M059J (cell line): ENCODE data around the gene NPAS2. TPM values are rescaled to one million over a fixed set of nuclear protein-coding genes. Genes with fewer than 3 reads are reported as not detected.
A peak's percentile ranks its signal among the peaks of the same experiment; 100 is the strongest.

Experiments used
- DNase-seq: peaks from one replicate; pipeline ENCODE4 v3.0.0-alpha.2; 2012; ENCODE audit warnings: low read depth
- total RNA-seq: library from RNA; depleted of rRNA; stranded (reverse); fragments of >200 nt; shearing (Covaris generic); gene quantifications from 2 replicates; pipeline ENCODE4 v1.2.3, GENCODE V29; 2014

Gene NPAS2
- total RNA-seq, 1 experiment from 2014 or later = 3.6 TPM

DNA sequence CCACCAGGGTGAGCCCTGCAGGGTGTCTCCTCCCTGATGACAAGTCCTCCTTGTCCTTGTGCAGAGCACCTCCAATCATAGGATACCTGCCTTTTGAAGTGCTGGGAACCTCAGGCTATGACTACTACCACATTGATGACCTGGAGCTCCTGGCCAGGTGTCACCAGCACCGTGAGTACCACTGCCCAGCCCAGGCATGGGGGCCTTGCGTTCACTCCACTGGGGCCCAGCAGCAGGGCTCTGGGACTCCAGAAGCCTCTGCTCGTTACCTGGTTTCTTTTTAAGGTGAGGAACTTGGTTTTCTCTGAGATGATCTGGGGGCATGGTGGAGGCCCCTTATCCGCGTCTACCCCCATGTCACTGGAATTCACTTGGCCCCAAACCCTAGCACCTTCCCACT lies 145.7 kb downstream of the NPAS2 start:
- no peak for DNase-seq

DNA sequence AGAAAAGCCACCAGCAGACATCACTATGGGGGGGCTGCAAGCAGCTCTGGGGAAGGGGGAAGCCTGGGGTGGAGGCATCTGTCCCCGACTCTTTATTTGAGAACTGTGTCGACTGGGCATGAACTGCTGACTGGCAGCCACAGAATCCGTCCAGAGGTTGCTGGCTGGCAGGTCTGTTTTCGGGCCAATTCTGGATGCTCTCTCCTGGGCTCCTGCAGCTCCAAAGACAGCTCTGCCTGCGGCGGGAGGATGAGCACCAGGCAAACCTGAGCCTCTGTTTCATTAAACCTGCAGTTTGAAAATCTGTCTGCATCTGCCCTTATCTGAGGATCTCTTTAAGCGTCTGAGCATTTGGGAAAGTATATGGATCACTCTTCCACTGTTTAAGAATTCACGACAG lies 147.8 kb downstream of the NPAS2 start:
- no peak for DNase-seq

DNA sequence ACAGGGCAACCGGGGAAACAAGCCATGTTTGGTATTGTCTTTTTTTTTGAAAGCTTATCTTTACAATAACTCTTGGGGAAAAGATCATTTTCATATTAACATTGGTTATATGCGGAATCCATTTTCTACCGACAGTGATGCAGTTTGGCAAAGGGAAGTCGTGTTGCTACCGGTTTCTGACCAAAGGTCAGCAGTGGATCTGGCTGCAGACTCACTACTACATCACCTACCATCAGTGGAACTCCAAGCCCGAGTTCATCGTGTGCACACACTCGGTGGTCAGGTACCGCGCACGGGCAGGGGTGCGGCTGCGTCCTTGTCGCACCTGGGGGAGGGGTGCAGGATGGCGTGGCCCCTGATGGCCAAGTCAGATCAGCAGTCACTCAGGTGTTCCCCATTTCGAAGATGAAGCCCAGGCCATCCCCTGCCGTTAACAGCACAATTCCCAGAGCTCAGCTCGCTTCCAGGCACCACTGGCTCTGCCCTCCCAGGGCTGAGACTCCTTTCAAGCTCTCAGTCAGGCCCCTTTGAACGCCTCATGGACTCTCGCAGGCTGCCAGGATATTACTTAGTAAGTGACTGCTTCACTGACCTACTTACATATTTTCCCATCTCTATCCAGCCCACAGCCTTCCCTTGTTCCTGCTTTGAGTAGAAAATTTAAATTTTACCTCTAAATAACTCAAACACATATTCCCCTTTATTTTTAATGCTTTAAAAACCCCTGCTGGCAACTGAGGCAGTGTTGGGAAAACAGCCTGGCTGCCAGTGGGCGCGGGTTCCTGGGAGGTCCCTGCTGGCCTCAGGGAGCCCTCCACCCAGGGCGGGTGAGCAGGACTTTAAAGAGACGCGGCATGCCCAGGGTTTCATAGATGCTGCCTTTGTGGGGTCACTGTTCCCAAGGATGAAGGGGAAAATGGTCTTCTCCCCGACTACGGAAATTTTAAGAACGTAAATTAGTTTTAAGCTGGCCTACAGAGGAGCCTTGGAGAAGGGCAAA lies 148.5 kb downstream of the NPAS2 start:
- DNase-seq = no peak

DNA sequence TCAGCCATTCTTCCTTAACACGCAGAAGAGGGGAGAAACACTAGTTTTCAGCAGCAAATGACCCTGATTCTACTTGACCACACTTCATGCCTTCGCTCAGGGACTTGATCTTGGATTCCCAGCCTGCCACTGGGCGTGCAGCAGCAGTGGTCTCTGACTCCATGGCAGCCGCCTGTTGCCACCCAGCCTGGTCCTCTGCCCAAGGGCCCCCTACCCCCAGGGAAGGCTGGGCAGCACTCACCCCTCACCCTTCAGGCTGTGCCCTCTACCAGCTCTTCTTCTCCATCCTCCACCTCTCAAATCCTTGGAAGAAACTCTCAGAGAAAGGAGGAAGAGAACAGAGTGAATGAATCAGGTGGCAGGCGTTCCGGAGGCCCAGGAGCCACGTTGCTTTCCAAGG lies 150.1 kb downstream of the NPAS2 start:
- no peak for DNase-seq

DNA sequence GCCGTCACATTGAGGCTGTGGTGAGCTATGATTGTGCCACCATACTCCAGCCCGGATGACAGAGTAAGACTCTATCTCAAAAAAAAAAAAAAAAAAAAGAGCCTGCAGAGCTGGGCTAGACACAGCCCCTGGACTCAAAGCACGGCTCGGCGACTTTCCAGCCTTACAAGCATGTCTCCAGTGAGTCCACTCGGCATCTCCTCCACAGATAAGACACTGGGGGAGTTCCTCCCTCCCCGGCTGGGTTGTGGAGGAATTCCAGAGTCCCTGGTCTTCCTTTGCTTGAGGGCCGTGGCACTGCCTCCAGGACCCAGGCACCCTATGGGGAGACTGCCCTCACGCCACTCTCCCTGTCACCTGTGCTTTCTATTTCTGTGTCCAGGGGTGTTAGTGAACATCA lies 151.3 kb downstream of the NPAS2 start:
- no peak for DNase-seq

DNA sequence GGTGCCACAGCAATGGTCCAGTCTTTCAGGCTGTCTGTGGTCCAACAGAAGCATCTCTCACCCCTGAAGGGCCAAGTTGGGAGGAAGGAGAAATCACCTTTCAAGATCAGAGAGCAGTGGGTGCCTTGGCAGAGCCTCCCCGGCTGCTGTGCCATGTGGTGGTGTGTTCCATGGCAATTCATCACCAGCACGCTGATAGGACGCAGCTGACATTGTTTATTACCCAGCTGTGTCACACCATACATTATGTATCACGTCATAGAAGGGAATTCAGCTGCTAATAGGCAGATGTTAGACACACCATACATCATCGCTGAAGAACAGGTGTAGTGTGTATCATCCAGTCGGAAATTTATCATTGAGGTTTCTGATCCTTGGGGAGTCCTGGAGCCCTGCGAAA lies 152.5 kb downstream of the NPAS2 start:
- DNase-seq = no peak

DNA sequence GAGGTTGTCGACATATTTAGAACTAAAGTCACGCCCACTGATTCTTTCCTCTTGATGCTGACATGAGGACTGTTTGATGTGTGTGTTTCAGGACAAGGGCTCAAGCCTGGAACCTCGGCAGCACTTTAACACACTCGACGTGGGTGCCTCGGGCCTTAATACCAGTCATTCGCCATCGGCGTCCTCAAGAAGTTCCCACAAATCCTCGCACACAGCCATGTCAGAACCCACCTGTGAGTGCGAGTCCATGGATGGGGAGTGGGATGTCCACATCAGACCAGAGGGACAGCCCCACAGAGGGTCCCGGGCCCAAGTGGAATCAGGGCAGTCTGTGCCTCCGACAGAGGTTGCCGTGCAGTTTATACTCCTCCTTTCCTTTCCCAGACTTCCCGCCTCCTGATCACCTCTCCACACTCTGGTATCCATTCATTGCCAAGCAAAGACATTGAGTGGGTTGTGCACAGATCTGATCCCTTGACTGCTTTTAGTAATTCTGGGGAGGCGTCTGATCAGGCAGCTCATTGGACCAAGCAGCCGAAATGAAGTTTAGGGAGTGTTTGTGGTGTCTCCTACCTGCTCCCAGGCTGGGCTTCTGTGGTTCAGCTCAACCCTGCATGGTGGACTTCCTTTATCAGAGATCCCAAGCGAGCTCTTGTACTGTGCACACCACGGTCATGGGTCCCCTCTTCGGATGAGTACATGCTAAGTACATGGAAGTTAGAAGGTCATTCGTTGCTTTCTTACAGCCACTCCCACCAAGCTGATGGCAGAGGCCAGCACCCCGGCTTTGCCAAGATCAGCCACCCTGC lies 155.0 kb downstream of the NPAS2 start:
- no peak for DNase-seq

DNA sequence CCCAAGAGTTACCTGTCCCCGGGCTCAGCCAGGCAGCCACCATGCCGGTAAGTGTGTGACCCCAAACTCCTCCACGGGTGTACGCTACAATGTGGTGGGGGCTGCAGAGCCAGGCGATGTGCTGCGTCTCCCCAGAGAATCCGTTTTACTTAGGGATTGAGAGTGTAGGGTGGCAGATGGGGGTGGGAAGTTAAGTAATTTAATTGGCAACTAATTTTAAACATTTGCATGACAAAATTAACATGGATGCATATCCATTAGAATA lies 155.5 kb downstream of the NPAS2 start:
- DNase-seq = no peak

DNA sequence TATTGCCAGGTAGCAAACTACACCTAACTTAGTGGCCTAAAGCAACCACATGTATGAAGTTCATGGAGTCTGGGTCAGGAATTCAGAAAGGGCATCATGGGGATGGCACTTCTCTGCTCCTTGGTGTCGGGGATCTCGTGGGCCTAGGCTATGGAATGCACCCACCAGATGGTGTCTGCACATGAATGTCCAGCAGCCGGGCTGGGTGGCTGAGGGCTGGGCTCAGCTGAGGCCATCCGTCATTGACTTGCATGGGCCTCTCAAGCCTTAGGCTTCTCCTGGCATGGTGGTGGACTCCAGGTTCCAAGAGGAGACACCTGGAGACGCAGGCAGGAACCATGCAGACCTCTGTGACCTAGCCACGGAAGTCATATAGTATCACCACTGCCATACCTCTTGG lies 156.1 kb downstream of the NPAS2 start:
- DNase-seq = no peak

DNA sequence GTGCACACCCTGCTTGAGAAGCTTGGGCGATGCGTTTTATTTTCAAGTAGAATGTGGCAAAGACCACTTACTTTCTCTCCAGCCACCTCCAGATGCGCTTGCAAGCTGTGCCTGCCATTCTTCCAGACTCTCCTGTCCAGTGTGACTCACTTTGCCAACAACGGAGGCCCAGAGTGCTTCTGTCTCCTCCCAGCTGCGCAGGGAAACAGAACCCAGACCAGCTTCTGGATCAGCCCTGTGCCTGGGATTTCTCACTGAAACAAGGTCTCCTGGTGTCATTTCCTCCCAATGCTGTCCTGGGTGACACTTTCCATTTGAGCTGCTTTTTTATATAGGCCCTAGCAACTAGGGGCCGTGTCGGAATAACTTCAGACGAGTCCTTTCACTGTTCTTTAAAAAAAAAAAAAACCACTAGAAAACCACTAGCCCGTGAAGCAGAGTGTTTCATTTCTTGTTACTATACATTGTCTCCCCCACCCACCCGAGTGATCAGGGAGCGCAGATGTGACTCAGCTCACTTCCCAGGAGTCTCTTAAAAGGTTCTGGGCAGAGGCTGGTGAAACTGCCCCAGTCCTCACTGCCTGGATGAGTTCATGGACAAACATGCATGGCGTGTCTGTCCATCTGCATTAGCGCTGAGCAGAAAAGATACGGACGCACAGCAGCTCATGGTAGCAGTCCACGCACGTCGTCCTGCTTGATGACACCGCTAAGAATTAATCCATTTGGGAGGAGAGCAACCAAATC lies 156.9 kb downstream of the NPAS2 start:
- DNase-seq = no peak

DNA sequence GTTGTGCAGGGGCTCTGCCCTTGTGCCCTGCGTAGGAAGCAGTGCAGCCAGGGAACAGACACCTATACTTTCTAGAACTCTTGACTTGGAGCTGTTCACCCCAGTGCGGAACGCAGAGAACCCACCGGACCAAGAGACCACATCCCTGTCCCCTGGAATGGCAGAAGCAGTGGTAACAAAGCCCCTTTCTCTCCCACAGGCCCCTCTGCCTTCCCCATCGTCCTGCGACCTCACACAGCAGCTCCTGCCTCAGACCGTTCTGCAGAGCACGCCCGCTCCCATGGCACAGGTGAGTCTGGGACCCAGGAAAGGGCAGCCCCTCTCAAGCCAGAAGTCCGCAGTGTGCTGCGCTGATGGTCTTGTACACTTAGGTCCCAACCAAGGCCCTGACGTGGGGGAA lies 157.6 kb downstream of the NPAS2 start:
- no peak for DNase-seq

DNA sequence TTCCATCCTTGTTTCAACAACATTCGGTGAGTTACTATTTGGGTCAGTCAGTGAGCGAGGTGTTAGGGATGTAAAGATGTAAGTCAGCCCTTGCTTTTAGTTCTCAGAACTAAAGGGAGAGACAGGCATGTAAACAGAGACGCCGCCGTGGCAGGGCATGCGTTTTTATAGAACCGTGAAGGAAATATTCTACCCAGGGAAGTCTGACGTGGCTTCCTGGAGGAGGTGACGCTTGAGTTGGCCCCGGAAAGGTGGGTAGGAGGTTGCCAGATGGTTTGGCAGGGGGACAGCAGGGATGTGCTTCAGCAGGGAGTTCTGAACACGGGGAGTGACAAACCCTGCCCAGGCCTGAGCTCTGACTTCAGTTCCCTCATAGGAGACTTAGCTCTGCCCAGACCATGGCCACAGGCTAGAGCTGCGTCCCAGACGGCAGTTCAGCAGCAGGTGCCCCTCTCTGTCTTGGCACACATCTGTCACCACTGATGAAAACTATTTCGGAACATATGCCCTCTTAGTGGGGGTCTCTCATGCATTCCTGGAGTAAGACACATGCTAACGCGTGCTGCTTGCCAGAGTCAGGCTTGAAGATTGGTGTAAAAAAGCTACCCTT lies 158.7 kb downstream of the NPAS2 start:
- DNase-seq = no peak

DNA sequence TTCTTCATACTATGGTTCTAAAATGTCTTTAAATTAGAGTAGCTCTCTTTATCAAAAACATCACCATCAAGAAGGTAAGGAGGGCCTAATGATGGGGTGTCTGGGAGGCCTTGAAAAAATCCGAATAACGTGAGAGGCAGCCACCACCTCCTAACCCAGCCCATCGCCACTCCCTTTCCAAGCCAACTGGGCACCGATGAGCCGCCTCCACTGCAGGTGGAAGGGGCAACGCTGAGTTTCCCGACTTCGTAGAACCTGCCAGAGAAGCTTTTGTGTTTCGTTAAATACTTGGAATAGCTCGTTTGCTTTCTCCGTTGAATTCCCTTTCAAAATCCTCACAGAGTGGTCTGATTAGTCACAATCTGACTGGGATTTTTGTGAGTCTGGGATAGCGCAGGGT lies 160.1 kb downstream of the NPAS2 start:
- DNase-seq = no peak

DNA sequence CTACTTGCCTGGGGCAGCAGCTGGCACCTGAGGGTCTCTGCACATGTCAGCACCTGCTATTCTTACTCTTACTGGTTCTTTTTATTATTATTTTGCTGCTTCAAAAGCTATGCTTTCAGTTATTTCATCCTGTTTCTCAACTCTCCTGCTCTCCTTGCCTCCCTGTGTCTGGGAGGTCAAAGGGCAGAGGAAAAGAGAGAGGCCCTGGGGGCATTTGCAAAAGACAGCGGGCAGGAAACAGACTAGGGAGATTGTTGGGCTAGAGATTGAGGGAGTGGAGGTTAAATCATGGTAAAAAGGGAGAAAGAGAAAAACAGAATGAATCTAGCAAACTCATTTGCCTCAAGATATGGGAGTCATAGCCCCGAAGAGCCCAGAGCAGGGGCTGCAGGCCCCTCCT lies 161.1 kb downstream of the NPAS2 start:
- no peak for DNase-seq

DNA sequence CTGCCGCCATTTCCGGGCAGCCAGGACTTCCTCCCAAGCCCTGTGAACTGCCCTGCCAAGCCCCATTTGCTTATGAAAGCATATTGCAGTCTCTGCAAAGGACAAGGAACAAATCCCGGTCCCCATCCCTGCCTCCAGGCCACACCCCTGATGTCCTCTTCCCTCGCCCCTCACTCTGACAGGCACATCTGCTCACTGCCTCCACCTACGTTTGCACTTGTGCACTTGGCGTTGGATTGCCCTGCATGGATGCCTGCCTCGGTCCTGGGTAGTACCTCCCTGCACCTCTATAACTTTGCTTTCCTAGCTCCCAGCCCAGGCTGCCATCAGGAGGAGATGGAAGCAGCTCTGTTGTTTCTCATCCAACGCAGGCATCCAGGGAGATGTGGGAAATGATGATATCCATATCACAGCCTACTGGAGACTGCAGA lies 162.5 kb downstream of the NPAS2 start:
- DNase-seq = no peak

DNA sequence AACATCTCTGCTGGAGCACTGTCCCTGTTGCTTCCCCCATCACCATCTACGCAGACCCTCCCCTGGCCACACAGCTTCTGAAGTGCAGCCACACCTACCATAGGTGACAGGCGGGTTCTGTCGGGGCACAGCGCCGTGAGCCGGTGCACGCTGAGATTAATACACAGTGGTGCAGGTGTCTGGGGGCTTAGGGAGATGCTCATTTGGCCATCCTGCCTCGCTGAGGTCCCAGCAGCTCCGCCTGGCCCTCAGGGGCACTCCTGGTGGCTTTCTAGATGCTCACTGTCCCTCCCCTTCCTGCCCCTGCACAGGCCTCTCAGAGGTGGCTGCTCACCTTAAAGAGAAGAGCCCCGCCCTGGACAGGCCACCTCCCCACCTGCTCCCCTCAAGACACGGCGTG lies 163.3 kb downstream of the NPAS2 start:
- DNase-seq = no peak

DNA sequence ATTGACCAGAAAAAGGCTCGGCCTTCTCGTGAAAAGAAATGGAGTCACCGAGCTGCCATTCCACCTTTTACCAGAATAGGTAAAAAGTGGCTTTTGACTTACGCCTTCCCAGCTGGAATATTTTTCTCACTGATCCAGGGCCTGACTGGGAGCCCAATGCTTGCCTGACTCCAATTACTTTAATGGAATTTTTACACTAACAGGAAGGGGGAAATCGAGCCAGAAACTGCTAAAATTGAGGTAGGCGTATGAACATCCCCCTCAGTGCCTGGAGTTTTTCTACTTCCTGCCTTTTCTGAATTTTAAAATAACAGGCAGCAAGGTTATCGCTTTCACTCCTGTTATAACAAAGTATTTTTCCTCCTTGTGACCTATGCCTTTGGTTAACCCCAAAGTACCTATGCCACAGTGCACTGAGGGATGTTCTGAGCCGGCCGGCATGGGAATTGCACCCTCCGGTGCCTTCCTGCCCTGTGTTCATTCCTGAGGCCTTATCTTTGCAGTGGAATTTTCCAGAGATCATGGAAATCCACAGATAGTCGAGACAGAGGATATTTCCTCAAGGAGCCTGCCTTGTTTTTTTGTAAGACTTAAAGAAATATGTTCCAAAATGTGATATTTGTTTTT lies 163.9 kb downstream of the NPAS2 start:
- DNase-seq = no peak

DNA sequence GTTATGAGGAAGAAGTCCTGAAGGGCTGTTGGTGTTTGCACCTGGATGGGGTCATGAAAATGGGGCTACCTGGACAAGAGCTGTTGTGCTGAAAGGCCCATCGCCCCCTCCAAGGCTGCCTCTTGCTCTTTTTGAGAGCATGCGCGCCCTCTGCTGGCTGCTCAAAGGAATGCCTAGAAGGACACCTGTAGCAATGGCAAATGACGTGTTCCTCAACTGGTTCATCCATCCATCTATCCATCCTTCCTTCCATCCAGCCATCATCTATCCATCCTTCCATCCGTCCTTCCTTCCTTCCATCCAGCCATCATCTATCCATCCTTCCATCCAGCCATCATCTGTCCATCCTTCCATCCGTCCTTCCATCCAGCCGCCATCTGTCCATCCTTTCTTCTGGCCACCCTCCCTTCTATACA lies 165.0 kb downstream of the NPAS2 start:
- DNase-seq = peak; percentile 59

DNA sequence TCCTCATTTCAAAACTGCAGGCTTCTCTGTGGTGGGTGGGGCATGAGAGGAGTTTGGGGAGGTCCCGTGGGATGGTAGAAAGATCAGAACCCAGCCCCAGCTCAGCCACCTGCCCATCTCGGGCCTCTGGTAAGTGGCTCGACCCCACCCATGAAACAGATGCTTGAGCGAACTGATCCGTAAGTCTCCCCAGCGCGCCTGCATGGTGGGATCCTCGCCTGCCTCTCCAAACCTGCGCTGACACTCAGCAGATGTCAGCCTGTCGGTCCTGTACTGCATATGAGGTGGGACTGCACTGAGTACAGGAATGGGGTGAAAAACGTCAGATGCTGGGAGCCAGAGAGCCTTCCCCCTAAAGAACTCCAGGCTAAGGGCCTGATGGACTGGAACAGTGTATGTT lies 166.2 kb downstream of the NPAS2 start:
- DNase-seq = no peak

DNA sequence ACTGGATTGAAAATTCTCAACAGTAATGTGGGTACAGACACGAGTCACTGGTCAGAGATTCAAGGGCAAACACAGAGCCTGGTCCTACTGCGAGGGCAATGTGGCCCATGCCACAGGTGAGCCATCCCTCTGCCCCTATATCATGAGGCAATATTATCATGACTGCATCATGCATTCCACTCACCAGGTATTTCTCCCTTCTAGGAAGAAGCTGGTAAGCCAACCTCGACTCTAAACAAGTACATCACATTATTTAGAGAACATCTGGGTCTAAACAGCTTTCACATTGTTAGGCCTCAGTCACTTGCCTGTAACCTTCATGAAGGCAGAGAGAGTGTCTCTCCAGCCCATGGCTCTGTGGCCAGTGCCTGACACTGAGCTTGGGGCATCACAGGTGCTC lies 167.6 kb downstream of the NPAS2 start:
- no peak for DNase-seq

DNA sequence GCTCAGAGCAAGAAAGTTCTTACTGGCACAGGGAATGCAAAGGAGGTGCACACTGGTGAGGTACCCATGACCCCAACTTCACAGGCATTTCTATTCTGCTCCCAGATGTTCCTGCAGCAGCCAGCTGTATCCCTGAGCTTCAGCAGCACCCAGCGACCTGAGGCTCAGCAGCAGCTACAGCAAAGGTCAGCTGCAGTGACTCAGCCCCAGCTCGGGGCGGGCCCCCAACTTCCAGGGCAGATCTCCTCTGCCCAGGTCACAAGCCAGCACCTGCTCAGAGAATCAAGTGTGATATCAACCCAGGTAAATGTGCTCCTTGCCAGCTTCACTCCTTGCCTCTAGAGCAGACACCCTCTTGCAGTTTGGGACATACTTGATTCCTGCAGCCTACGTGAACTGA lies 168.0 kb downstream of the NPAS2 start:
- no peak for DNase-seq
